GM12878 (cell line): Measurements from ENCODE around the gene IARS2. TPM values are rescaled to one million over a fixed set of nuclear protein-coding genes. Genes with fewer than 3 reads are reported as not detected.

ENCODE experiments used
- ATAC-seq: fragments of 200-7000 bp; cut with Tn5 transposase; 3 replicates; pipeline ENCODE4 v1.9.1; 2020; ENCODE audit warnings: mild to moderate bottlenecking, moderate library complexity
- BruUV-seq: library from RNA; stranded (reverse); fragments of 400-500 nt; replicated peaks from 2 replicates; lab custom pipeline; 2021; lab: Mats Ljungman, UMichigan
- CTCF ChIA-PET: fragments of 300-600 bp; sonication (Branson Sonifier 250); formaldehyde crosslinking; extraction: SDS; loops from one replicate; lab custom pipeline; 2021; ENCODE audit warnings: inconsistent platforms; lab: Yijun Ruan, JAX
- POLR2A ChIA-PET: fragments of 350-600 bp; formaldehyde crosslinking; extraction: SDS; loops from one replicate; lab custom pipeline; 2021; ENCODE audit warnings: inconsistent platforms; lab: Charles Lee
- RAD21 ChIA-PET: fragments of 300-600 bp; sonication (Branson Sonifier 250); formaldehyde crosslinking; loops from one replicate; lab custom pipeline; 2023; ENCODE audit warnings: antibody characterized with exemption; ENCODE audit not compliant: unreplicated experiment; lab: Charles Lee
- SMC1A ChIA-PET: fragments of 300-600 bp; sonication (Branson Sonifier 250); formaldehyde crosslinking; loops from one replicate; lab custom pipeline; 2023; ENCODE audit not compliant: unreplicated experiment, uncharacterized antibody; lab: Charles Lee
- DNase-seq: peaks from one replicate; pipeline ENCODE4 v3.0.0-alpha.2; 2011; ENCODE audit warnings: low read depth, low spot score
- FAIRE-seq: peaks from 3 replicates; lab custom pipeline; 2011; peaks lifted over from hg19 to GRCh38; lab: Jason Lieb, UNC
- H2AFZ ChIP-seq: 2 replicates; pipeline ENCODE4 v1.6.0; 2011; ENCODE audit warnings: low read depth, low read length, control low read depth; ENCODE audit not compliant: control insufficient read depth
- H3K27ac ChIP-seq: 2 replicates; pipeline ENCODE4 v1.5.1; 2011; ENCODE audit warnings: control low read depth; ENCODE audit not compliant: control insufficient read depth, insufficient read depth
- H3K27me3 ChIP-seq, 2 experiments: replicated peaks in 1 of 2; 2 replicates each; pipeline versions ENCODE4 v1.6.0 to v1.6.1; 2011; ENCODE audit warnings: low read length in 1 of 2; ENCODE audit not compliant: control insufficient read depth in 2 of 2, insufficient read depth in 2 of 2
- H3K36me3 ChIP-seq, 2 experiments: 2 replicates each; pipeline ENCODE4 v1.5.1; 2011; ENCODE audit warnings: low read length in 1 of 2; ENCODE audit not compliant: control insufficient read depth in 2 of 2, insufficient read depth in 2 of 2
- H3K4me1 ChIP-seq: 2 replicates; pipeline ENCODE4 v1.6.1; 2011; ENCODE audit warnings: mild to moderate bottlenecking, low read length, moderate library complexity, mixed read lengths; ENCODE audit not compliant: control insufficient read depth, insufficient read depth
- H3K4me2 ChIP-seq: 2 replicates; pipeline ENCODE4 v1.6.0; 2011; ENCODE audit warnings: control low read depth; ENCODE audit not compliant: control insufficient read depth, insufficient read depth
- H3K4me3 ChIP-seq: fragments of 200-600 bp; sonication (generic); 2 replicates; pipeline ENCODE4 v1.5.1; 2016
- H3K79me2 ChIP-seq: 2 replicates; pipeline ENCODE4 v1.6.0; 2011; ENCODE audit warnings: low read length; ENCODE audit not compliant: control insufficient read depth, insufficient read depth
- H3K9ac ChIP-seq: 2 replicates; pipeline ENCODE4 v1.8.0; 2011; ENCODE audit warnings: low read length, control low read depth, mixed read lengths; ENCODE audit not compliant: control insufficient read depth, insufficient read depth
- H3K9me3 ChIP-seq: replicated peaks from 3 replicates; pipeline ENCODE4 v1.5.1; 2011; ENCODE audit warnings: mild to moderate bottlenecking, low read length; ENCODE audit not compliant: control insufficient read depth, insufficient read depth
- H4K20me1 ChIP-seq: 2 replicates; pipeline ENCODE4 v1.6.0; 2011; ENCODE audit not compliant: control insufficient read depth, insufficient read depth
- ATF7 ChIP-seq: fragments of 450-650 bp; IDR thresholded peaks from 2 replicates; pipeline ENCODE4 v1.6.1; 2016; ENCODE audit warnings: low read depth, mild to moderate bottlenecking
- CHD4 ChIP-seq: fragments of 200-600 bp; sonication (generic); IDR thresholded peaks from 2 replicates; pipeline ENCODE4 v1.6.1; 2016; ENCODE audit warnings: mild to moderate bottlenecking
- ETV6 ChIP-seq, 2 experiments: fragments of 450-650 bp in 1 of 2; IDR thresholded peaks in 1 of 2; conservative IDR thresholded peaks in 1 of 2; 2 replicates each; pipeline ENCODE4 v1.6.1; 2014; ENCODE audit warnings: antibody characterized with exemption in 1 of 2, borderline replicate concordance in 1 of 2, low read depth in 1 of 2, mild to moderate bottlenecking in 1 of 2, moderate library complexity in 1 of 2
- GABPA ChIP-seq: IDR thresholded peaks from 2 replicates; pipeline ENCODE4 v1.6.1; 2014; ENCODE audit warnings: antibody characterized with exemption, low read depth, mild to moderate bottlenecking, inconsistent platforms
- KAT2A ChIP-seq: conservative IDR thresholded peaks from 2 replicates; pipeline ENCODE4 v1.6.1; 2011; ENCODE audit warnings: low read depth, low read length; ENCODE audit not compliant: control insufficient read depth
- MYC ChIP-seq: IDR thresholded peaks from 2 replicates; pipeline ENCODE4 v1.6.1; 2011; ENCODE audit warnings: mild to moderate bottlenecking, low read length, moderate library complexity, inconsistent platforms; ENCODE audit not compliant: insufficient read depth, insufficient replicate concordance, insufficient read length, severe bottlenecking
- NFIC ChIP-seq: IDR thresholded peaks from 2 replicates; pipeline ENCODE4 v1.6.1; 2012; ENCODE audit warnings: low read depth, mild to moderate bottlenecking, inconsistent platforms, low read length, moderate library complexity
- PBX3 ChIP-seq: IDR thresholded peaks from 2 replicates; pipeline ENCODE4 v1.6.1; 2011; ENCODE audit warnings: mild to moderate bottlenecking, low read depth, low read length, moderate library complexity; ENCODE audit not compliant: insufficient replicate concordance
- STAT1 ChIP-seq: fragments of 450-650 bp; conservative IDR thresholded peaks from 2 replicates; pipeline ENCODE4 v1.6.1; 2014; ENCODE audit warnings: antibody characterized with exemption, mild to moderate bottlenecking
- TAF1 ChIP-seq: IDR thresholded peaks from 2 replicates; pipeline ENCODE4 v1.6.1; 2011; ENCODE audit warnings: mild to moderate bottlenecking, low read depth, low read length, borderline replicate concordance
- ZBTB11 ChIP-seq: fragments of 450-650 bp; formaldehyde crosslinking; IDR thresholded peaks from 2 replicates; pipeline ENCODE4 v1.5.0; 2022; ENCODE audit warnings: mild to moderate bottlenecking, missing genetic modification characterization
- ZBTB33 ChIP-seq: fragments of 450-650 bp; IDR thresholded peaks from 2 replicates; pipeline ENCODE4 v1.6.1; 2017; ENCODE audit warnings: mild to moderate bottlenecking
- ZBTB40 ChIP-seq: fragments of 450-650 bp; IDR thresholded peaks from 2 replicates; pipeline ENCODE4 v1.6.1; 2016; ENCODE audit warnings: mild to moderate bottlenecking, moderate library complexity, borderline replicate concordance
- WGBS: methylation state at CpG from one replicate; pipeline ENCODE4 v1.1.6; 2016; ENCODE audit warnings: low lambda C conversion rate; ENCODE audit not compliant: insufficient replicate concordance, insufficient coverage; ENCODE audit errors: missing lambda C conversion rate; 5-methylcytosine and 5-hydroxymethylcytosine counted together
- in situ Hi-C: fragments of 300-500 bp; cut with MboI; formaldehyde crosslinking; loops from 9 replicates; pipeline ENCODE4 v1.14.3; 2018; ENCODE audit warnings: mixed read lengths
- intact Hi-C: fragments of 100-400 bp; cut with micrococcal nuclease; formaldehyde crosslinking; loops from one replicate; pipeline ENCODE4 v1.14.2; 2022; ENCODE audit not compliant: unreplicated experiment
- polyA plus RNA-seq, 11 experiments: library from polyadenylated mRNA; depleted of rRNA in 4 of 11; unstranded in 6 of 11; stranded (reverse) in 5 of 11; fragments of >200 nt; fragmentation: Nextera tagmentation in 4 of 11; fragmentation: Illumina TruSeq in 1 of 11; extraction: Ambion mirVana in 4 of 11; extraction: Trizol in 1 of 11; gene quantifications; 1 replicate in 1 of 11; 2 replicates in 10 of 11; pipeline versions ENCODE4 v1.2.1 to v1.2.3, GENCODE V29; 2011 to 2016; ENCODE audit warnings: inconsistent platforms in 2 of 11, missing spikeins in 2 of 11, low read depth in 1 of 11
- total RNA-seq, 4 experiments: library from RNA; depleted of rRNA in 3 of 4; stranded (reverse); fragments of >200 nt in 3 of 4; fragmentation: Illumina TruSeq in 1 of 4; extraction: Trizol in 1 of 4; gene quantifications; 2 replicates each; pipeline versions ENCODE4 v1.2.1 to v1.2.3, GENCODE V29; 2013 to 2021

Gene IARS2
- total and polyA plus RNA-seq, 10 of the 15 experiments (the other 5 are each of a cell fraction or from before 2014, with no cell fraction given) = 23.7 to 100 (median 66.8) TPM

- 98% methylated on average over 3 of the region's 3 CpGs for WGBS
- DNase-seq (no peak), ATAC-seq (no peak), FAIRE-seq (no peak)
- POLR2A ChIA-PET = no interaction called here
- CTCF ChIA-PET = no interaction called here
- Histone ChIP-seq H3K27me3 (no peaks in the 10 kb centered on the region), H3K9me3 (no peaks in the 10 kb centered on the region), H3K4me2 (no peak overlapping the region), H3K36me3 (peaks cover 2 to 25% of the 10 kb centered on the region in 2 experiments), H3K4me1 (no peaks in the 10 kb centered on the region), H3K4me3 (no peak overlapping the region), H3K79me2 (no peaks in the 10 kb centered on the region), H2AFZ (no peak overlapping the region), H3K9ac (no peak overlapping the region), H3K27ac (no peak overlapping the region), H4K20me1 (no peaks in the 10 kb centered on the region)
- RAD21 ChIA-PET = interaction anchor here (0.7 kb wide), 1 partner anchor 621 kb away, joined by 3 read pairs; no protein-coding TSS in a partner anchor
- SMC1A ChIA-PET = interaction anchor here (0.7 kb wide), 1 partner anchor 13 kb away, joined by 3 read pairs; no protein-coding TSS in a partner anchor
- in situ Hi-C loops = no loop called here
- intact Hi-C loops = no loop called here
- no TSS peak for BruUV-seq
- TF ChIP-seq ZBTB33 = no peak
- TF ChIP-seq CHD4 = no peak
- no peak for TF ChIP-seq STAT1
- no peak for TF ChIP-seq MYC
- TF ChIP-seq NFIC = no peak
- no peak for TF ChIP-seq ZBTB11
- TF ChIP-seq ATF7 = no peak
- no peak for TF ChIP-seq ZBTB40
- no peak for TF ChIP-seq GABPA
- no peak for TF ChIP-seq ETV6 (conservative IDR thresholded peaks at IDR 0.05 in 1 of 2, IDR thresholded peaks at IDR 0.05 in 1 of 2; ENCODE audit: borderline replicate concordance in 1 of 2, low read depth in 1 of 2)
- TF ChIP-seq PBX3 = no peak
- TF ChIP-seq TAF1 = no peak
- TF ChIP-seq KAT2A = no peak
Measured at GRCh38 chr1:220060876-220061275, 33.1 kb upstream of the IARS2 start.
